AG04449 (cell line): Measurements from ENCODE around the gene ZFP64.

Source experiments
- CTCF ChIA-PET: fragments of 350-600 bp; formaldehyde crosslinking; extraction: SDS; loops from one replicate; lab custom pipeline; 2021; ENCODE audit warnings: antibody characterized with exemption; lab: Yijun Ruan, JAX
- POLR2A ChIA-PET: fragments of 400-600, 350-600 bp; formaldehyde crosslinking; extraction: SDS; loops from one replicate; lab custom pipeline; 2020; ENCODE audit warnings: antibody characterized with exemption, inconsistent platforms; lab: Yijun Ruan, JAX
- DNase-seq: peaks from one replicate; pipeline ENCODE4 v3.0.0-alpha.2; 2010; ENCODE audit warnings: low read depth, low spot score
- H3K4me3 ChIP-seq: 2 replicates; pipeline ENCODE4 v1.5.1; 2011; ENCODE audit warnings: low read depth, mild to moderate bottlenecking, control low read depth, low read length
- CTCF ChIP-seq: IDR thresholded peaks from one replicate; pipeline ENCODE4 v1.5.1; 2011; ENCODE audit warnings: mild to moderate bottlenecking, moderate library complexity, low read length, control low read depth, inconsistent platforms; ENCODE audit not compliant: insufficient read depth; ENCODE audit errors: missing control alignments

The ZFP64 gene

GRCh38 chr20:52127309-52127708 lies 64.3 kb downstream of the ZFP64 start:
- no peak overlapping the region for H3K4me3 ChIP-seq
- TF ChIP-seq CTCF, result no peak
- POLR2A ChIA-PET, result no interaction called here
- CTCF ChIA-PET, result interaction anchor here (1.6 to 6.3 kb wide), 6 partner anchors 10 to 23 kb away, joined by 7 to 103 read pairs (median 28); no protein-coding TSS in a partner anchor
- no peak for DNase-seq

- no peak for TF ChIP-seq CTCF
- ChIA-PET CTCF (interaction anchor here (1.2 to 6.3 kb wide), 4 partner anchors 22 to 42 kb away, joined by 3 to 103 read pairs (median 4); no protein-coding TSS in a partner anchor), POLR2A (no interaction called here)
- DNase-seq, result no peak
- no peak overlapping the region for H3K4me3 ChIP-seq
These were observed 66.8 kb downstream of the ZFP64 start for GRCh38 chr20:52124821-52125220.

- ChIA-PET CTCF (interaction anchor here (1.0 to 5.8 kb wide), 2 partner anchors 10 to 31 kb away, joined by 4 to 53 read pairs; no protein-coding TSS in a partner anchor), POLR2A (no interaction called here)
- DNase-seq, result no peak
- TF ChIP-seq CTCF, result no peak
- no peak overlapping the region for H3K4me3 ChIP-seq
These were observed 72.9 kb downstream of the ZFP64 start for GRCh38 chr20:52118696-52119095.

- ChIA-PET POLR2A (no interaction called here), CTCF (interaction anchor here (1.0 to 5.8 kb wide), 2 partner anchors 11 to 31 kb away, joined by 4 to 53 read pairs; no protein-coding TSS in a partner anchor)
- no peak for DNase-seq
- no peak for TF ChIP-seq CTCF
- H3K4me3 ChIP-seq, result no peak overlapping the region
These were observed 73.5 kb downstream of the ZFP64 start for GRCh38 chr20:52118016-52118623.

- TF ChIP-seq CTCF, result no peak
- no peak overlapping the region for H3K4me3 ChIP-seq
- no peak for DNase-seq
- ChIA-PET CTCF (interaction anchor here (1.4 to 2.7 kb wide), 2 partner anchors 18 to 310 kb away, joined by 3 to 7 read pairs; no protein-coding TSS in a partner anchor), POLR2A (no interaction called here)
These were observed 81.1 kb downstream of the ZFP64 start for GRCh38 chr20:52110456-52110855.
